Ovary (tissue), 9 donors: Measurements from ENCODE around the gene SPRR5. TPM values are rescaled to one million over a fixed set of nuclear protein-coding genes. Genes with fewer than 3 reads are reported as not detected.

Source experiments
- DNase-seq, 5 donors: peaks; one replicate each; pipeline ENCODE4 v3.0.0-alpha.2; 2019 to 2020
- H3K27ac ChIP-seq, 2 donors: fragments of 200-600 bp; one replicate each; pipeline versions ENCODE4 v1.5.1 to v1.8.0; 2019 to 2022
- H3K27me3 ChIP-seq: fragments of 200-600 bp; one replicate; pipeline ENCODE4 v1.8.0; 2022
- H3K36me3 ChIP-seq: fragments of 200-600 bp; sonication (generic); one replicate; pipeline ENCODE4 v1.5.1; 2019
- H3K4me1 ChIP-seq: one replicate; pipeline ENCODE4 v1.8.1; 2013; ENCODE audit warnings: mild to moderate bottlenecking, moderate library complexity; ENCODE audit not compliant: insufficient read depth
- H3K4me3 ChIP-seq: fragments of 200-600 bp; sonication (generic); one replicate; pipeline ENCODE4 v1.5.1; 2017
- H3K9me3 ChIP-seq, 2 donors: fragments of 200-600 bp in 1 of 2; sonication (generic) in 1 of 2; one replicate each; pipeline versions ENCODE4 v1.5.1 to v1.8.1; 2013 to 2019; ENCODE audit warnings: mild to moderate bottlenecking in 1 of 2, moderate library complexity in 1 of 2
- CTCF ChIP-seq, 3 donors: fragments of 450-650 bp in 2 of 3; fragments of 200-600 bp in 1 of 3; IDR thresholded peaks; one replicate each; pipeline versions ENCODE4 v1.5.1 to v1.8.0; 2016 to 2022; ENCODE audit warnings: antibody characterized with exemption in 3 of 3, mild to moderate bottlenecking in 1 of 3
- EP300 ChIP-seq: sonication (generic); formaldehyde crosslinking; IDR thresholded peaks from one replicate; pipeline ENCODE4 v1.6.1; 2017; ENCODE audit warnings: antibody characterized with exemption
- POLR2A ChIP-seq: fragments of 450-650 bp; IDR thresholded peaks from one replicate; pipeline ENCODE4 v1.6.1; 2017; ENCODE audit warnings: antibody characterized with exemption, mild to moderate bottlenecking, moderate library complexity
- WGBS, 3 donors: extraction: QIAGEN DNeasy Blood & Tissue Kit in 1 of 3; methylation state at CpG; one replicate each; pipeline versions ENCODE4 v1.1.5 to v1.1.7; 2013 to 2017; 5-methylcytosine and 5-hydroxymethylcytosine counted together
- intact Hi-C, 4 donors: fragments of 100-400 bp; cut with DNase I; formaldehyde crosslinking; loops; one replicate each; pipeline versions ENCODE4 v1.11.0 to v1.15.1; 2022 to 2023
- polyA plus RNA-seq, 2 donors: library from polyadenylated mRNA; stranded (reverse); fragments of 200-250 nt in 1 of 2; fragments of 350-450 nt in 1 of 2; fragmentation: Illumina TruSeq in 1 of 2; extraction: RNeasy Lipid Tissue Mini Kit (QIAGEN cat#74804) in 1 of 2; gene quantifications; one replicate each; pipeline ENCODE4 v1.2.3, GENCODE V29; 2013 to 2014
- total RNA-seq, 7 donors: library from RNA; depleted of rRNA in 2 of 7; stranded (reverse); fragments of >200 nt in 2 of 7; fragmentation: NEBNext Ultra II Directional in 3 of 7; extraction: Animal tissue kit (Norgen Biotek cat#: 25700) in 3 of 7; gene quantifications; one replicate each; pipeline versions ENCODE4 v1.1.0 to v1.2.4, GENCODE V29; 2016 to 2023
- donor health status: DM: no; HTN: no; CAD: no; lungs with moderate emphysema.
- donor health status: DM: no; HTN: no; CAD: no.
- donor health status: Bipolar disorder and iron deficiency.
- donor health status: DM: yes; HTN: yes; CAD: no.
- donor health status: DM: no; HTN: no; CAD: no.
- donor health status: DM: yes; HTN: yes; CAD: no.

The SPRR5 gene
- total and polyA plus RNA-seq, 9 donors, result not detected

- 72 to 87% (median 87%) methylated on average over 2 of the region's 2 CpGs for WGBS, 3 donors
- TF ChIP-seq POLR2A (no peak), CTCF (IDR thresholded peaks at IDR 0.05) (no peak), EP300 (no peak)
- H3K4me3 ChIP-seq, result no peak overlapping the region
- intact Hi-C loops, result no loop called here
- no peak overlapping the region for H3K27ac ChIP-seq
- DNase-seq, result no peak
- H3K9me3 ChIP-seq, result no peaks in the 10 kb centered on the region
- no peaks in the 10 kb centered on the region for H3K27me3 ChIP-seq
- no peaks in the 10 kb centered on the region for H3K4me1 ChIP-seq
- H3K36me3 ChIP-seq, result no peaks in the 10 kb centered on the region
Observed at GRCh38 chr1:152933196-152933595, 13.8 kb upstream of the SPRR5 start.

- H3K4me3 ChIP-seq, result no peak overlapping the region
- TF ChIP-seq EP300, result no peak
- H3K36me3 ChIP-seq, result no peaks in the 10 kb centered on the region
- H3K27me3 ChIP-seq, result no peaks in the 10 kb centered on the region
- no peaks in the 10 kb centered on the region for H3K4me1 ChIP-seq
- DNase-seq, result no peak
- no peak overlapping the region for H3K27ac ChIP-seq
- no peaks in the 10 kb centered on the region for H3K9me3 ChIP-seq
- intact Hi-C loops, result no loop called here
- 94 to 95% (median 94%) methylated on average over 1 of the region's 1 CpG for WGBS, 3 donors
Observed at GRCh38 chr1:152940614-152941013, 6.4 kb upstream of the SPRR5 start.

GRCh38 chr1:152941037-152941711 is 5.8 kb upstream of the SPRR5 start:
- no peak overlapping the region for H3K4me3 ChIP-seq
- H3K27ac ChIP-seq, result no peak overlapping the region
- WGBS, 3 donors, result 81 to 83% (median 83%) methylated on average over 8 of the region's 8 CpGs
- no peak for TF ChIP-seq EP300
- no peak for TF ChIP-seq CTCF (IDR thresholded peaks at IDR 0.05)
- no peak for TF ChIP-seq POLR2A
- no peaks in the 10 kb centered on the region for H3K4me1 ChIP-seq
- H3K9me3 ChIP-seq, result no peaks in the 10 kb centered on the region
- no peaks in the 10 kb centered on the region for H3K27me3 ChIP-seq
- no peaks in the 10 kb centered on the region for H3K36me3 ChIP-seq
- no peak for DNase-seq
- intact Hi-C loops, result no loop called here

GRCh38 chr1:152942161-152942560 is 4.8 kb upstream of the SPRR5 start:
- no peak overlapping the region for H3K4me3 ChIP-seq
- H3K4me1 ChIP-seq, result no peaks in the 10 kb centered on the region
- WGBS, 3 donors, result 64 to 78% (median 69%) methylated on average over 2 of the region's 2 CpGs
- H3K27me3 ChIP-seq, result no peaks in the 10 kb centered on the region
- no peak for DNase-seq
- no peaks in the 10 kb centered on the region for H3K36me3 ChIP-seq
- no peaks in the 10 kb centered on the region for H3K9me3 ChIP-seq
- intact Hi-C loops, result no loop called here
- TF ChIP-seq EP300 (no peak), POLR2A (no peak), CTCF (IDR thresholded peaks at IDR 0.05) (no peak)
- no peak overlapping the region for H3K27ac ChIP-seq

GRCh38 chr1:152946248-152946647 is 758 bp upstream of the SPRR5 start:
- WGBS, 3 donors, result 87 to 90% (median 87%) methylated on average over 3 of the region's 3 CpGs
- Histone ChIP-seq H3K4me3 (no peak overlapping the region), H3K4me1 (no peaks in the 10 kb centered on the region), H3K27ac (no peak overlapping the region), H3K36me3 (no peaks in the 10 kb centered on the region), H3K9me3 (no peaks in the 10 kb centered on the region), H3K27me3 (no peaks in the 10 kb centered on the region)
- TF ChIP-seq EP300 (no peak), CTCF (IDR thresholded peaks at IDR 0.05) (no peak), POLR2A (no peak)
- intact Hi-C loops, result no loop called here
- DNase-seq, result no peak
